SK-N-SH (cell line): ENCODE measurements around the gene ZHX3. TPM values are rescaled to one million over a fixed set of nuclear protein-coding genes. Genes with fewer than 3 reads are reported as not detected.
A peak's percentile ranks its signal among the peaks of the same experiment; 100 is the strongest.

Source experiments
- CTCF ChIA-PET: fragments of 300-600, 350-600 bp; formaldehyde crosslinking; extraction: SDS; loops from one replicate; lab custom pipeline; 2021; lab: Yijun Ruan, JAX
- POLR2A ChIA-PET: fragments of 350-600 bp; sonication (Branson Sonifier 250); formaldehyde crosslinking; extraction: SDS; loops from one replicate; lab custom pipeline; 2020; ENCODE audit warnings: antibody characterized with exemption, inconsistent platforms; lab: Yijun Ruan, JAX
- DNase-seq: peaks from one replicate; pipeline ENCODE4 v3.0.0; 2012
- H2AFZ ChIP-seq: fragments of 200-600 bp; sonication (generic); 2 replicates; pipeline ENCODE4 v1.8.1; 2016; ENCODE audit warnings: antibody characterized with exemption, mild to moderate bottlenecking, low read depth
- H3F3A ChIP-seq: fragments of 200-600 bp; sonication (generic); replicated peaks from 2 replicates; pipeline ENCODE3; 2016; ENCODE audit warnings: antibody characterized with exemption, mild to moderate bottlenecking; ENCODE audit not compliant: insufficient read depth
- H3K27ac ChIP-seq, 2 experiments: fragments of 200-500 bp in 1 of 2; fragments of 200-600 bp in 1 of 2; sonication (Bioruptor generic) in 1 of 2; sonication (generic), shearing (Covaris generic) in 1 of 2; 2 replicates each; pipeline versions ENCODE4 v1.5.1 to v1.6.1; 2014 to 2016; ENCODE audit warnings: low read depth in 2 of 2, inconsistent platforms in 1 of 2, low read length in 1 of 2, mild to moderate bottlenecking in 1 of 2, mixed read lengths in 1 of 2
- H3K27me3 ChIP-seq: fragments of 200-600 bp; sonication (generic), shearing (Covaris generic); 2 replicates; pipeline ENCODE4 v1.6.1; 2016; ENCODE audit warnings: mixed run types; ENCODE audit not compliant: insufficient read depth
- H3K36me3 ChIP-seq, 2 experiments: fragments of 200-500 bp in 1 of 2; fragments of 200-600 bp in 1 of 2; sonication (Bioruptor generic) in 1 of 2; sonication (generic) in 1 of 2; replicated peaks in 1 of 2; 2 replicates each; pipeline versions ENCODE3 to v1.5.1; 2014 to 2016; ENCODE audit warnings: low read length in 1 of 2, mild to moderate bottlenecking in 1 of 2; ENCODE audit not compliant: insufficient read depth in 2 of 2, control insufficient read depth in 1 of 2
- H3K4me1 ChIP-seq, 2 experiments: fragments of 200-500 bp in 1 of 2; fragments of 200-600 bp in 1 of 2; sonication (Bioruptor generic) in 1 of 2; sonication (generic), shearing (Covaris generic) in 1 of 2; 2 replicates each; pipeline versions ENCODE4 v1.5.1 to v1.6.1; 2014 to 2016; ENCODE audit warnings: low read depth in 1 of 2, low read length in 1 of 2, mixed run types in 1 of 2; ENCODE audit not compliant: insufficient read depth in 2 of 2, control insufficient read depth in 1 of 2
- H3K4me2 ChIP-seq: fragments of 200-600 bp; sonication (generic), shearing (Covaris generic); 2 replicates; pipeline ENCODE4 v1.6.1; 2017; ENCODE audit warnings: mixed run types
- H3K4me3 ChIP-seq, 2 experiments: fragments of 200-500 bp in 1 of 2; fragments of 200-600 bp in 1 of 2; sonication (Bioruptor generic) in 1 of 2; sonication (generic), shearing (Covaris generic) in 1 of 2; 2 replicates each; pipeline versions ENCODE4 v1.5.1 to v1.8.1; 2014 to 2016; ENCODE audit warnings: low read depth in 2 of 2, inconsistent platforms in 1 of 2, low read length in 1 of 2, mild to moderate bottlenecking in 1 of 2, mixed read lengths in 1 of 2, moderate library complexity in 1 of 2
- H3K79me2 ChIP-seq: fragments of 200-600 bp; sonication (generic); 2 replicates; pipeline ENCODE4 v1.8.1; 2017; ENCODE audit warnings: mild to moderate bottlenecking; ENCODE audit not compliant: insufficient read depth
- H3K9ac ChIP-seq: fragments of 200-600 bp; sonication (generic); 2 replicates; pipeline ENCODE4 v1.6.1; 2017; ENCODE audit warnings: mixed run types
- H3K9me2 ChIP-seq: fragments of 200-600 bp; sonication (generic); 2 replicates; pipeline ENCODE4 v1.6.1; 2017; ENCODE audit warnings: mixed run types
- H3K9me3 ChIP-seq: fragments of 200-600 bp; sonication (generic); 2 replicates; pipeline ENCODE4 v1.6.1; 2017; ENCODE audit warnings: mixed run types, mild to moderate bottlenecking, moderate library complexity
- H4K20me1 ChIP-seq: fragments of 200-600 bp; sonication (generic); 2 replicates; pipeline ENCODE4 v1.6.1; 2017; ENCODE audit warnings: mild to moderate bottlenecking, mixed run types; ENCODE audit not compliant: insufficient read depth
- CHD2 ChIP-seq: fragments of 150-350 bp; IDR thresholded peaks from 2 replicates; pipeline ENCODE4 v1.6.1; 2018; ENCODE audit warnings: low read length; ENCODE audit not compliant: partially characterized antibody
- EP300 ChIP-seq, 2 experiments: IDR thresholded peaks; 2 replicates each; pipeline versions ENCODE4 v1.4.0 to v1.6.1; 2012; ENCODE audit warnings: borderline replicate concordance in 1 of 2, low read depth in 1 of 2, low read length in 1 of 2
- FOSL2 ChIP-seq: IDR thresholded peaks from 2 replicates; pipeline ENCODE4 v1.4.0; 2012; ENCODE audit warnings: low read depth, mild to moderate bottlenecking, moderate library complexity, borderline replicate concordance
- GABPA ChIP-seq: IDR thresholded peaks from 2 replicates; pipeline ENCODE4 v1.4.0; 2012; ENCODE audit warnings: low read depth, mild to moderate bottlenecking
- NFIC ChIP-seq: IDR thresholded peaks from 2 replicates; pipeline ENCODE4 v1.4.0; 2012; ENCODE audit warnings: borderline replicate concordance
- PBX3 ChIP-seq: IDR thresholded peaks from 2 replicates; pipeline ENCODE4; 2012
- POLR2AphosphoS5 ChIP-seq: IDR thresholded peaks from 2 replicates; pipeline ENCODE4 v1.6.1; 2012; ENCODE audit warnings: low read depth, low read length
- RAD21 ChIP-seq: IDR thresholded peaks from 2 replicates; pipeline ENCODE4 v1.6.1; 2012; ENCODE audit warnings: mild to moderate bottlenecking, low read length
- RCOR1 ChIP-seq: fragments of 150-350 bp; IDR thresholded peaks from 2 replicates; pipeline ENCODE4 v1.6.1; 2017; ENCODE audit warnings: antibody characterized with exemption, low read length
- TEAD4 ChIP-seq: IDR thresholded peaks from 2 replicates; pipeline ENCODE4 v1.4.0; 2012; ENCODE audit warnings: mild to moderate bottlenecking, borderline replicate concordance; ENCODE audit not compliant: insufficient read depth
- WGBS: methylation state at CpG from one replicate; pipeline ENCODE4 v1.1.6; 2017; ENCODE audit warnings: low lambda C conversion rate; 5-methylcytosine and 5-hydroxymethylcytosine counted together
- polyA plus RNA-seq, 3 experiments: library from polyadenylated mRNA; depleted of rRNA; stranded (reverse); fragments of >200 nt; gene quantifications; 2 replicates each; pipeline ENCODE4 v1.2.3, GENCODE V29; 2012
- TF ChIP-seq, protein P1 (sequence below): fragments of 150-350 bp; IDR thresholded peaks from 2 replicates; pipeline ENCODE4 v1.6.1; 2016; ENCODE audit warnings: mild to moderate bottlenecking, low read depth, low read length
- TF ChIP-seq, protein P2 (sequence below): IDR thresholded peaks from 2 replicates; pipeline ENCODE4 v1.6.1; 2012; ENCODE audit warnings: mild to moderate bottlenecking, low read depth, low read length, moderate library complexity

Gene ZHX3
- polyA plus RNA-seq, 1 of the 3 experiments (the other 2 are of a cell fraction): 6.0 TPM

DNA sequence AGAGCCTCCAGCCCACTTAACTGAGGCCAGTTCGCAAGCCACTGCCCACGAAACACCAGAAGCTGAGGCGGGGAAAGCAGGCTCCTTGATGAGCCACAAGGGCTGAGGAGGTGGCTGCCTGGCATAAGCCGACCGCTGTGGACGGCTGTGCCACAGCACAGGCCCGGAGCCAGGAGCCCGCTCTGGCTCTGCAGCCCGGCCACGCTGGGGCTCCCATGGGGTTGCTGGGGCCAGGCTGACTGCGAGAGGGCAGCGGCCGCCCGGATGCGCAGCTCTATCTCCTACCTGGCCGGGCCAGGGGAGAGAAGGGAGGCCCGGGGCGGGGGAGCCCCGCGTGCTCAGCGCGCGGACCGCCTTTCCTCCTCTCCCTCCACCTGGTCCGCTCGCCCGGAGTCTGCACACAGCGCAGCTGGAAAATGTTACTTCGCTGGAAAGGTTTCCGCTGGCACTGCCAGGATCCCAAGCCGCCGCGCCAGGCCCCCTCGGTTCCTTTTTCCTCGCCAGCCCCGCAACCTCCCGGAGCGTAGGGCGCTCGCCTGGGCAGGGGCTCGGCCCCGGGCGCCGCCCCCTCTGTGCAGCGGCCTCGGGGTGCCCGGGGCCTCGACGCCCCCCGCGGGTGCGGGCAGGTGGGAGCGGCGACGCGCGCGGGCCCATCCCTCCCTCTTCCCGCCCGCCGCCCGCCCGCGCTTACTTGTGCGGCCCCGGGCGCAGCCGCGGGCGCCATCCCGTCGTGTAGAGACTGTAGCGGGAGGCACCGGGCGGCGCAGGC lies 48.4 kb upstream of the ZHX3 start:
- CTCF ChIA-PET: interaction anchor here (1.4 kb wide), 1 partner anchor 21 kb away, joined by 5 read pairs; no protein-coding TSS in a partner anchor
- H3K27ac ChIP-seq: no peak overlapping the region
- no peaks in the 10 kb centered on the region for H4K20me1 ChIP-seq
- peaks cover 43% of the 10 kb centered on the region for H3K27me3 ChIP-seq
- no peaks in the 10 kb centered on the region for H3K9me3 ChIP-seq
- H3F3A ChIP-seq: no peaks in the 10 kb centered on the region
- no peaks in the 10 kb centered on the region for H3K9me2 ChIP-seq
- no peak overlapping the region for H3K9ac ChIP-seq
- H3K79me2 ChIP-seq: no peaks in the 10 kb centered on the region
- H2AFZ ChIP-seq: no peak overlapping the region
- peak overlapping the region in 1 of 2 experiments; percentile 27; a peak in 1 of 4 replicates for H3K4me3 ChIP-seq
- TF ChIP-seq POLR2AphosphoS5 (no peak), RCOR1 (no peak), NFIC (no peak)
- TF ChIP-seq, protein P1, sequence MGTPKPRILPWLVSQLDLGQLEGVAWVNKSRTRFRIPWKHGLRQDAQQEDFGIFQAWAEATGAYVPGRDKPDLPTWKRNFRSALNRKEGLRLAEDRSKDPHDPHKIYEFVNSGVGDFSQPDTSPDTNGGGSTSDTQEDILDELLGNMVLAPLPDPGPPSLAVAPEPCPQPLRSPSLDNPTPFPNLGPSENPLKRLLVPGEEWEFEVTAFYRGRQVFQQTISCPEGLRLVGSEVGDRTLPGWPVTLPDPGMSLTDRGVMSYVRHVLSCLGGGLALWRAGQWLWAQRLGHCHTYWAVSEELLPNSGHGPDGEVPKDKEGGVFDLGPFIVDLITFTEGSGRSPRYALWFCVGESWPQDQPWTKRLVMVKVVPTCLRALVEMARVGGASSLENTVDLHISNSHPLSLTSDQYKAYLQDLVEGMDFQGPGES: no peak
- TF ChIP-seq, protein P2, sequence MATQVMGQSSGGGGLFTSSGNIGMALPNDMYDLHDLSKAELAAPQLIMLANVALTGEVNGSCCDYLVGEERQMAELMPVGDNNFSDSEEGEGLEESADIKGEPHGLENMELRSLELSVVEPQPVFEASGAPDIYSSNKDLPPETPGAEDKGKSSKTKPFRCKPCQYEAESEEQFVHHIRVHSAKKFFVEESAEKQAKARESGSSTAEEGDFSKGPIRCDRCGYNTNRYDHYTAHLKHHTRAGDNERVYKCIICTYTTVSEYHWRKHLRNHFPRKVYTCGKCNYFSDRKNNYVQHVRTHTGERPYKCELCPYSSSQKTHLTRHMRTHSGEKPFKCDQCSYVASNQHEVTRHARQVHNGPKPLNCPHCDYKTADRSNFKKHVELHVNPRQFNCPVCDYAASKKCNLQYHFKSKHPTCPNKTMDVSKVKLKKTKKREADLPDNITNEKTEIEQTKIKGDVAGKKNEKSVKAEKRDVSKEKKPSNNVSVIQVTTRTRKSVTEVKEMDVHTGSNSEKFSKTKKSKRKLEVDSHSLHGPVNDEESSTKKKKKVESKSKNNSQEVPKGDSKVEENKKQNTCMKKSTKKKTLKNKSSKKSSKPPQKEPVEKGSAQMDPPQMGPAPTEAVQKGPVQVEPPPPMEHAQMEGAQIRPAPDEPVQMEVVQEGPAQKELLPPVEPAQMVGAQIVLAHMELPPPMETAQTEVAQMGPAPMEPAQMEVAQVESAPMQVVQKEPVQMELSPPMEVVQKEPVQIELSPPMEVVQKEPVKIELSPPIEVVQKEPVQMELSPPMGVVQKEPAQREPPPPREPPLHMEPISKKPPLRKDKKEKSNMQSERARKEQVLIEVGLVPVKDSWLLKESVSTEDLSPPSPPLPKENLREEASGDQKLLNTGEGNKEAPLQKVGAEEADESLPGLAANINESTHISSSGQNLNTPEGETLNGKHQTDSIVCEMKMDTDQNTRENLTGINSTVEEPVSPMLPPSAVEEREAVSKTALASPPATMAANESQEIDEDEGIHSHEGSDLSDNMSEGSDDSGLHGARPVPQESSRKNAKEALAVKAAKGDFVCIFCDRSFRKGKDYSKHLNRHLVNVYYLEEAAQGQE: no peak
- no peaks in the 10 kb centered on the region for H3K36me3 ChIP-seq
- POLR2A ChIA-PET: interaction anchor here (1.3 kb wide), 1 partner anchor 15 kb away, joined by 3 read pairs; no protein-coding TSS in a partner anchor
- peak overlapping the region; percentile 24; the same call in 1 of the 2 replicates for H3K4me2 ChIP-seq
- 37% methylated on average over 16 of the region's 76 CpGs for WGBS
- H3K4me1 ChIP-seq: peaks cover 0 to 9% of the 10 kb centered on the region in 2 experiments; a peak in 1 of 4 replicates
- DNase-seq: peak; percentile 78

DNA sequence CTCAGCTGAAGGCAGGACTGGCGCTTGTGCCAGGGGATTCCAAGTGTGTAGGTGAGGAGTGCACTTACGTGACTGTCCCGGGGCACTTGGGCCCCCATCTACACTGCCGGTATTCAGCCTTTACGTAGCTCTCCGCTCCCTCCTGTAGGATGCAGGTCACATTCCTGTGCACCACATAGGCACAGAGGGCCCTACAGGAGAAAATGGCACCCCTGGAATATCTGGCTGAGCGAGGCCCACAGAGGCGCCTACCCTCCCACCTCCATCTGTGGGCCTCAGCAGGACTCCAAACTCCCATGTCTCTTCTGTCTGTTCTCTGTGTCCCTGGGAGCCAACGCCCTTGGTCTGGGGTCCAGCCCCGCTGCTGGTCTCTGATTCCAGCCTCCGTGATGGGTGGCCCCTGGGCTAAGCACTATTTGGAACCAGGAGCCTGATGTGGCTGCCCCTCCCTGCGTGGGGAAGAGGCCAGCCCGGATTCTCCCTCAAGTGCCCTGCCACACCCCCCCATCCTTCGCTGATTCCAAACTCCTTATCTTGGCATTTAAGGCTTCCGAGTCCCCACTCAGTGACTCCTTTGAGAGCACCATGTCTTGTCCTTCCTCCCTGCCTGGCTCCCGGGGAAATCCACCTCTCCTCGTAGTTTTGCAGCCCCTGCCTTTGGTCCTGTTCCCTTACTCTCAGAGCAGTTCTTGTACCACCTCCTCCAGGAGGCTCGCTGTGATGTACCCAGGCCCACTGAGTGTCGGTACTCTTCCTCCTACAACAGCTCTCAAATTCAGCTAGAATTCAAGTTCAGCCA lies 47.6 kb upstream of the ZHX3 start:
- ChIA-PET POLR2A (interaction anchor here (1.3 kb wide), 1 partner anchor 14 kb away, joined by 3 read pairs; no protein-coding TSS in a partner anchor), CTCF (interaction anchor here (1.4 to 8.1 kb wide), 2 partner anchors 20 to 25 kb away, joined by 5 to 55 read pairs; partner anchors contain the start of gene LPIN3)
- Histone ChIP-seq H2AFZ (no peak overlapping the region), H3K9ac (no peak overlapping the region), H3K4me1 (peaks cover 0 to 13% of the 10 kb centered on the region in 2 experiments; a peak in 1 of 4 replicates), H3K9me2 (no peaks in the 10 kb centered on the region), H4K20me1 (no peaks in the 10 kb centered on the region), H3K4me2 (no peak overlapping the region), H3K9me3 (no peaks in the 10 kb centered on the region), H3K4me3 (no peak overlapping the region), H3K27ac (no peak overlapping the region), H3F3A (no peaks in the 10 kb centered on the region), H3K36me3 (no peaks in the 10 kb centered on the region), H3K79me2 (no peaks in the 10 kb centered on the region), H3K27me3 (peaks cover 43% of the 10 kb centered on the region)
- WGBS: 73% methylated on average over 14 of the region's 19 CpGs
- DNase-seq: no peak
- TF ChIP-seq POLR2AphosphoS5 (no peak), EP300 (IDR thresholded peaks at IDR 0.05; ENCODE audit: borderline replicate concordance in 1 of 2, low read depth in 1 of 2, low read length in 1 of 2) (no peak), GABPA (no peak), TEAD4 (no peak), FOSL2 (no peak), PBX3 (no peak), CHD2 (no peak), RAD21 (no peak)
- TF ChIP-seq, protein P2: no peak
